Neural cell (in vitro differentiated cells): Measurements from ENCODE around the gene PCMTD2. TPM values are rescaled to one million over a fixed set of nuclear protein-coding genes. Genes with fewer than 3 reads are reported as not detected.

ENCODE experiments used
- H2AFZ ChIP-seq: fragments of 200-600, 300-800 bp; sonication (generic), shearing (Covaris generic); 2 replicates; pipeline ENCODE4 v1.6.0; 2014; ENCODE audit warnings: low read depth, mild to moderate bottlenecking, antibody characterized with exemption, low read length, moderate library complexity
- H3F3A ChIP-seq: fragments of 200-600 bp; shearing (Covaris generic); 2 replicates; pipeline ENCODE4 v1.6.1; 2016; ENCODE audit warnings: mild to moderate bottlenecking, moderate library complexity, mixed read lengths, antibody characterized with exemption, low read length; ENCODE audit not compliant: insufficient read depth, poor library complexity, severe bottlenecking
- H3K27ac ChIP-seq: fragments of 200-600, 300-800 bp; sonication (generic), shearing (Covaris generic); 2 replicates; pipeline ENCODE4 v1.5.1; 2014; ENCODE audit warnings: mild to moderate bottlenecking, low read length, moderate library complexity
- H3K27me3 ChIP-seq: fragments of 300-800, 200-600 bp; sonication (generic), shearing (Covaris generic); 2 replicates; pipeline ENCODE4 v1.6.0; 2014; ENCODE audit warnings: mild to moderate bottlenecking, low read depth, low read length, moderate library complexity; ENCODE audit not compliant: insufficient read depth
- H3K36me3 ChIP-seq: fragments of 300-800, 200-600 bp; sonication (generic), shearing (Covaris generic); 2 replicates; pipeline ENCODE4 v1.5.1; 2014; ENCODE audit warnings: mild to moderate bottlenecking, antibody characterized with exemption, low read length, moderate library complexity; ENCODE audit not compliant: insufficient read depth
- H3K4me2 ChIP-seq: fragments of 300-800, 200-600 bp; sonication (generic), shearing (Covaris generic); 2 replicates; pipeline ENCODE4 v1.6.0; 2014; ENCODE audit warnings: mild to moderate bottlenecking, low read length
- H3K4me3 ChIP-seq: fragments of 300-800, 200-600 bp; sonication (generic), shearing (Covaris generic); 2 replicates; pipeline ENCODE4 v1.5.1; 2014; ENCODE audit warnings: mild to moderate bottlenecking, low read length, moderate library complexity
- H3K79me2 ChIP-seq: fragments of 200-600 bp; shearing (Covaris generic); replicated peaks from 2 replicates; pipeline ENCODE4 v1.6.0; 2014; ENCODE audit warnings: mild to moderate bottlenecking, low read length, moderate library complexity; ENCODE audit not compliant: insufficient read depth
- H3K9ac ChIP-seq: fragments of 300-800, 200-600 bp; sonication (generic), shearing (Covaris generic); 2 replicates; pipeline ENCODE4 v1.6.1; 2016; ENCODE audit warnings: mild to moderate bottlenecking, low read length, mixed read lengths
- H3K9me2 ChIP-seq: fragments of 200-600 bp; shearing (Covaris generic); 2 replicates; pipeline ENCODE4 v1.6.1; 2016; ENCODE audit warnings: mild to moderate bottlenecking, low read length, mixed read lengths; ENCODE audit not compliant: insufficient read depth
- H3K9me3 ChIP-seq: fragments of 200-600, 300-800 bp; sonication (generic), shearing (Covaris generic); 2 replicates; pipeline ENCODE4 v1.6.1; 2016; ENCODE audit warnings: mild to moderate bottlenecking, mixed run types, low read length, moderate library complexity, mixed read lengths
- H4K20me1 ChIP-seq: fragments of 200-600 bp; shearing (Covaris generic); 2 replicates; pipeline ENCODE4 v1.6.1; 2016; ENCODE audit warnings: mild to moderate bottlenecking, mixed run types; ENCODE audit not compliant: insufficient read depth
- CTCF ChIP-seq: fragments of 450-650 bp; IDR thresholded peaks from 2 replicates; pipeline ENCODE4 v1.5.1; 2014; ENCODE audit warnings: antibody characterized with exemption, mild to moderate bottlenecking, moderate library complexity; ENCODE audit not compliant: poor library complexity, severe bottlenecking
- EP300 ChIP-seq: fragments of 450-650 bp; conservative IDR thresholded peaks from 2 replicates; pipeline ENCODE4 v1.6.1; 2014; ENCODE audit warnings: antibody characterized with exemption, mild to moderate bottlenecking, moderate library complexity; ENCODE audit not compliant: poor library complexity, severe bottlenecking
- EZH2 ChIP-seq: fragments of 200-600, 300-800 bp; shearing (Covaris generic), sonication (generic); IDR thresholded peaks from 2 replicates; pipeline ENCODE4 v1.6.1; 2014; ENCODE audit warnings: antibody characterized with exemption, low read length, borderline replicate concordance, mild to moderate bottlenecking; ENCODE audit not compliant: insufficient read depth, poor library complexity, severe bottlenecking
- MXI1 ChIP-seq: fragments of 450-650 bp; conservative IDR thresholded peaks from 2 replicates; pipeline ENCODE4 v1.6.1; 2014; ENCODE audit warnings: antibody characterized with exemption, mild to moderate bottlenecking; ENCODE audit not compliant: poor library complexity, severe bottlenecking
- POLR2AphosphoS5 ChIP-seq: IDR thresholded peaks from 2 replicates; pipeline ENCODE4 v1.6.1; 2012
- RAD21 ChIP-seq: fragments of 450-650 bp; conservative IDR thresholded peaks from 2 replicates; pipeline ENCODE4 v1.6.1; 2014; ENCODE audit warnings: antibody characterized with exemption, mild to moderate bottlenecking, moderate library complexity
- REST ChIP-seq: IDR thresholded peaks from 2 replicates; pipeline ENCODE4 v1.6.1; 2012; ENCODE audit warnings: borderline replicate concordance
- SMC3 ChIP-seq: fragments of 450-650 bp; conservative IDR thresholded peaks from 2 replicates; pipeline ENCODE4 v1.6.1; 2014; ENCODE audit warnings: antibody characterized with exemption, mild to moderate bottlenecking, moderate library complexity; ENCODE audit not compliant: poor library complexity
- TAF1 ChIP-seq: IDR thresholded peaks from 2 replicates; pipeline ENCODE4 v1.6.1; 2012; ENCODE audit warnings: low read depth
- polyA plus RNA-seq: library from polyadenylated mRNA; depleted of rRNA; stranded (reverse); fragments of >200 nt; gene quantifications from 2 replicates; pipeline ENCODE4 v1.2.3, GENCODE V29; 2014

PCMTD2 gene
- polyA plus RNA-seq, 1 donor from 2014 or later = 270 TPM

GRCh38 chr20:64228751-64229506 lies 26.6 kb upstream of the PCMTD2 start:
- no peak for TF ChIP-seq RAD21
- no peak for TF ChIP-seq EP300
- no peak for TF ChIP-seq POLR2AphosphoS5
- no peak for TF ChIP-seq EZH2
- no peak for TF ChIP-seq CTCF
- no peak for TF ChIP-seq SMC3
- TF ChIP-seq MXI1 = no peak
- TF ChIP-seq REST = no peak
- no peak for TF ChIP-seq TAF1
- peaks cover 9% of the 10 kb centered on the region for H3K36me3 ChIP-seq
- H3F3A ChIP-seq = no peaks in the 10 kb centered on the region
- no peaks in the 10 kb centered on the region for H3K9me2 ChIP-seq
- no peaks in the 10 kb centered on the region for H3K27me3 ChIP-seq
- H3K9me3 ChIP-seq = no peaks in the 10 kb centered on the region
- H3K79me2 ChIP-seq = no peaks in the 10 kb centered on the region
- no peak overlapping the region for H3K9ac ChIP-seq
- H4K20me1 ChIP-seq = no peaks in the 10 kb centered on the region
- H3K4me3 ChIP-seq = no peak overlapping the region
- H3K4me2 ChIP-seq = no peak overlapping the region
- no peak overlapping the region for H3K27ac ChIP-seq
- H2AFZ ChIP-seq = no peak overlapping the region

- H3K4me2 ChIP-seq = no peak overlapping the region
- H3K36me3 ChIP-seq = peaks cover 9% of the 10 kb centered on the region
- H4K20me1 ChIP-seq = no peaks in the 10 kb centered on the region
- TF ChIP-seq EZH2 = no peak
- TF ChIP-seq SMC3 = no peak
- no peak for TF ChIP-seq RAD21
- TF ChIP-seq CTCF = no peak
- TF ChIP-seq POLR2AphosphoS5 = no peak
- no peak for TF ChIP-seq TAF1
- TF ChIP-seq MXI1 = no peak
- TF ChIP-seq REST = no peak
- no peak for TF ChIP-seq EP300
- H3K27me3 ChIP-seq = no peaks in the 10 kb centered on the region
- H2AFZ ChIP-seq = no peak overlapping the region
- no peaks in the 10 kb centered on the region for H3F3A ChIP-seq
- no peaks in the 10 kb centered on the region for H3K79me2 ChIP-seq
- H3K9me3 ChIP-seq = no peaks in the 10 kb centered on the region
- H3K4me3 ChIP-seq = no peak overlapping the region
- H3K27ac ChIP-seq = no peak overlapping the region
- H3K9ac ChIP-seq = no peak overlapping the region
- no peaks in the 10 kb centered on the region for H3K9me2 ChIP-seq
These were observed 26.0 kb upstream of the PCMTD2 start for GRCh38 chr20:64229507-64230061.
